NCI-H128 (cell line): ENCODE measurements around the gene SPTB.

Source experiments
- DNase-seq: peaks from one replicate; lab custom pipeline; 2025; ENCODE audit not compliant: unreplicated experiment; lab: John Stamatoyannopoulos, UW

The SPTB gene

DNA sequence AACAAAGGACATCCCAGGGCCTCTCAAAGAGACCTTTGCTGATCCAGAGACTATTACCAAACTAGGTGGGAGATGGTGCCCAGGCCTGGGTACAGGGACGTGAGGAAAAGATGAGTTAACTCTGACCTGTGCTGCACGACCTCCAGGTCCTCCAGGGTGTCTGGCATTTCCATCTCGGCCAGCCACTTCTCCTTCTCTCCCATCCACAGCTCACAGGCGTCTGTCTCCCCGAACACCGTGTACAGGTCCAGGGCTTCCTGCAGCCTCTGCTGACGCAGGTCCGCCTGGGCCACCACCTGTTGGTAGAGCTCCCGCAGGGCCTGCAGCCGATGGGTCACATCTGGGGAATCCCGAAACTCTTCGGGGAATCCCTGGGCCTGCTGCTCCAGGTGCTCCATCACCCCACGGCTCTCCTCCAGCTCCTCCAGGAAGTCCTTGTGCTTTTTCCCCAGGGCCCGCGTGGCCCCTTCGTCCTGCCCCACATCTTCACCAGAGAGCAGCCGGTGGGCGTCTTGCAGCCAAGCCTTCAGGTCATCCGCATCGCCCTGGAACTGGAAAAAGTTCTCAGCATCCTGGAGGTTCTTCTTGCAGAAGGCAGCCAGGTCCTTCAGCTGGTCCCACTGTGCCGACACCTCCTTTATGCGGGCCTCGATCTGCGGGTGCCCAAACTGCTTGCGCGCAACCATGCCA lies 86.7 kb downstream of the SPTB start:
- DNase-seq, result no peak

DNA sequence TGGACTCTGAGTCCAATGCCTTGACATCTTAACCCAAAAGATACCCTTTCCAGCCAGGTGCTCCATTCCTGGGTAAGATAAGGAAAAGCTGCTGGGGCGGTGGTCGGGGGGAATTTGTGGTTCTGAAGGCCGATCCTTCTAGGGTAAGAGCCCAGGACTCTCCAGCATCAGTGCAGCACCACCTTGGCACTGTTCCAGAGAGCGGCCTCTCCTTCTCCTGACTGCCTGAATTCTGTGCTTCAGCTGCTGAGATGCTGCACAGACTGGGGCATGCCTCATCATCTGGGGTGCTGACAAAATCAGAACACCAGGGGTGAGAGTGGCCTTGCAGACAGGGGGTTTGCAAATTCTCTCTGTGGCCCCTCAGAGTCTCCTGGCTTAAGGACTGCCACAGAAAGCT lies 87.5 kb downstream of the SPTB start:
- DNase-seq, result no peak

DNA sequence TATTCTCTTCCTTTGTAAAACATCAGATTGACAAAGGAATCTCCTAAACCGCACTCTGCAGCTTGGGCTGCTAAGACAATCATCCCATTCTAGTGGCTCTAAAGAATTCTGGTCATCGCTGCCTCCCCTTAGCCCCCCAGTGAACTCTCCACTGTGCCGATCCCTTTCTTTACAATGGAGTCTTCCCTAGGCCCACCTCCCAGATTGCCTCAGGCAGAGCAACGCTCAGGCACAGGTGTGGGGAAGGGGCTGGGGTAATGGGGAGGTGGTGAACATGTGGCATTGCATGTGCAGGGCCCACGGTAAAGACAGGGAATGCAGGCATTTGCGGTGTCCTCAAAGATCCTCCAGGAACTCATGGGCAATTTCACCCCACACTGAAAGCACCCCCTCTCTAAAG lies 89.2 kb downstream of the SPTB start:
- DNase-seq, result no peak

DNA sequence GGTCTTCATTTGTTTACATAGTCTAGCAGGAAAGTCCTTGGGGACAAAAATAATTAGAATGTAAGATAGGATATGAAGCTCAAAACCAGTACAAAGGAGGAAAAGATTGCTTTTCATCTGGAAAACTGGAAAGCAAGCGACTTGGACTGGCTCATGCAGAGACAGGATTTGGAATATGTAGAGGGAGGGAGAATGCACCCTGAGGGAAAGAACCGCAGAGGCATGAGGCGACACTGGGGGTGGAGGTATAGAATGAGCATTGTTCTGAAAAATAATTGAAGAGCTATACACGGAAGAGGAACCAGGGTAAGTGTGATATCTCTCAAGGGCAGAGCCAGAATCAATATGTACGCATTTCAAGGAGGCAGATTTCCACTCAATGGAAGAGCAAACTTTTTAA lies 90.0 kb downstream of the SPTB start:
- no peak for DNase-seq

DNA sequence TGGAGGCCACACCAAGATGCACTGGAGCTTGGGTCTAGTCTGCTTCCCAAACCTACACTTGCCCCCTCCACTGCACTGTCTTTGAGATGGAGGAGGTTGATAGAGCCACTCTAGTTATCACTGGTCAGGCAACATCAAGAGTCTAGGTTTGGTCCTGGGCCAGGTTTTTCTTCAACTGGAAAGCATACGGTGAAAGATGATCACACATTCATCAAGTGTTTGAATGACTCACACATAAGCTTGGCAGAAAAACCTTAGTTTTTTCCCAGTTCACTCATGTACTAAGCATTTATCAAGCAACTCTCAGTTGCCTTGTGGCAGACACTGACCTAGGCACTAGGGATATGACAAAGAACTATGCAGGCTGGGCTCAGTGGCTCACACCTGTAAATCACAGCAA lies 91.0 kb downstream of the SPTB start:
- DNase-seq, result no peak

DNA sequence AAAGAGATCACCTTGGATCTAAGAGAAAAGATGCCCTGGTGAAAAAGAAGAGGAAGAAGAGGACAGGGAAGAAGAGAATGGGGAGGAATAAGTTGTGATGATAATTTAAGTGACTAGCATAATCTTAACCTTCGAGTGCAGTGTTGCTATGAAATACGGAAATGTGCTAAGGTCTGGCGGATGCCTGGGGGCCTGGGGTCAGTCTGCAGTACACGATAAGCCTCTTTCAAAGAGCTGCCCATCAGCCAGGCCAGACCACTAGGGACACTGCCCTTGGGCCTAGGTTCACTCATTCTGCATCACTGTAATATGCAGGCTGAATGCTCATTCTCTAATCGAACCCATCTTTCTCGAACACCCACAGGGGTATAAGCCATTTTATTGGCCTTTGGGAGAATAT lies 92.1 kb downstream of the SPTB start:
- DNase-seq, result no peak

DNA sequence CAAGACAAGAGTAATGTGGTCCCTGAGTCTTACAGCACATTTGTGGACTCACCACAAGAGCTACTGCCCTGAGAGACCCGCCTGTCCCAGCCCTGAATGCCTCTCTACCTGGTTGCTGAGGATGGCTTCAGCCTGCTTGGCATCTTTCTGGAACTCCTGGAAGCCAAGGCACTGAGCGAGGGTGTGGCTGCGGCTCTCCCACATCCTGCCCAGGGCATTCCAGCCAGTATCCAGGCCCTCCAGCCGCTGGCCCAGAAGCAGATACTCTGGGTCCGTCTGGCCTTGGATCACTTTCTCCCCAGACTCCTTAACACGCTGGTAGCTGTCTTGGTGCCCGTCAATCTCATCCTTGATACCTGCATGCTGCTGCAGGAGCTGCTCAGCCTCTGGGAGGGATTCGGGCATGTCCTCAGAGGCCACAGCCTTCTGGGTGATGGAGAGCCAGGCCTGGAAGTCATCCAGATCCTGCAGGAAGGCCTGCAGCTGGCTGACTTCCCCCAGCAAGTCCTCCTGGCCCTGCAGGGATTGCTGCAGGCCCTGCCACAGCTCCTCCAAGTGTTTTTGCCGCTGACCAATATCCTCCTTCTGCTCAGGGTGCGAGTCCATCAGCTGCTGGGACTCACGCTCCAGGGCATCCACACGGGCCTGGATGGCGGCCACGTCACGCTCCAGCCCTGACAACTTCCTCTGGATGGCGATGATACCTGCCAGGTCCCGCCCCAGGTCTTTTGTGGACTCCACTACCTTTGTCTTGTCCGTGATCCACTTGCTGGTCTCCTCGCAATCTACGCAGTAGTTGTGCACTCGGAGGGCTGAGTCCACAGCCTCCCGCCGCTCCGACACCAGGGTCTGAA lies 93.2 kb downstream of the SPTB start:
- no peak for DNase-seq

DNA sequence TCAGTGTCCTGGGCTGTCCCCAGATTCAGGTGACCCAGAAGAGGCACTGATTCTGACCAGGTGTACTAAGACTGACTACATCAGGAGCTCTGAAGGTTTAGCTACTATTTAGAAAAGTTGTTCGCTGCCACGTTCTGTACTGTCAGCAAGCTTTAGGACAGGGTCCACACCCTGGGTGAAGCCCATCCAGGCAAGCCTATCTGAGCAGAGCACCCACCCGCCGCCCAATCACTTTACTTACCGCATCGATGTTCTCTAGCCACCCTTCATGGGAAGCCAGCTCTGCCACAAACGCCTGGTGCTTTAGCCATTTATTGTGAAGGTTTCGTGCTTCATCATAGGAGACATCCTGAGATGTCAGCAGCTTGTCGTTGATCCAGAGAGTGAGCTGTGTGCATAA lies 95.7 kb downstream of the SPTB start:
- DNase-seq, result no peak

DNA sequence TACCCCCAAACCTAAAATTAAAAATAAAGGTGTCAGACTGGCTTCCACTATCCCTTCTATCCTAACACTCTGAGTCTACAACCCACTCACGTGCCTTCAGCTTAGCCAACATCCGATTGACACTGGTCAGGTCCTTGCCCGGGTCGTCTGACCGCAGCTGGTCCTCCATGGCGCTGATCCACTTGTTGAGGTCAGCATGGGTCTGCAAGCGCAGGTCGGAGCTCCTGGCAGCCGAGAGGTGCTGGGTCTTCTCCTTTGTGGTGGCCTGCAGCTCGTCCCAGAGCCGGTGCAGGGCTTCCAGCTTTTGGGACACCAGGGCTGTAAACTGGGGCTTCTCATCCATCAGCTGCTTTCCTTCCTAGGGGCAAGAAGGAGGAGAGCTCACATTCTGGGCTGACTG lies 97.5 kb downstream of the SPTB start:
- DNase-seq, result no peak

DNA sequence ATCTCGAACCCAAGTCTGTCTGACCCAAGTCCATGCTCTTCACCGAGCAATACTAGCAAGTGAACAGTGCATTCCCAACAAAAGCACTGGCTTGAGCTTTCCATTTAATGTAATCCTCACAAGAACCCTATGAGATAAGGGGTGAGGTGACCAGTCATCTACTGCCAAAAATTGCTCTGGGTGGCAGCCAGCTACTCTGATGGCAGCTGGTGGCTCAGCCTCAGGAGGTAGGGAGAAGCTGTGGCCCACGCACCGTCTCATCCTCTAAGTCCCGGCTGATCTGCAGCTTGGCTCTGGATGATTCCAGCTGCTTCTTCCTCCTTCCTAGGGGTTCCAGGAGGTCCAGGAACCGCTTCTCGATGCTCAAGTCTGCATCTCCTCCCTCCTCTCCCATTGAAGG lies 100.2 kb downstream of the SPTB start:
- no peak for DNase-seq

DNA sequence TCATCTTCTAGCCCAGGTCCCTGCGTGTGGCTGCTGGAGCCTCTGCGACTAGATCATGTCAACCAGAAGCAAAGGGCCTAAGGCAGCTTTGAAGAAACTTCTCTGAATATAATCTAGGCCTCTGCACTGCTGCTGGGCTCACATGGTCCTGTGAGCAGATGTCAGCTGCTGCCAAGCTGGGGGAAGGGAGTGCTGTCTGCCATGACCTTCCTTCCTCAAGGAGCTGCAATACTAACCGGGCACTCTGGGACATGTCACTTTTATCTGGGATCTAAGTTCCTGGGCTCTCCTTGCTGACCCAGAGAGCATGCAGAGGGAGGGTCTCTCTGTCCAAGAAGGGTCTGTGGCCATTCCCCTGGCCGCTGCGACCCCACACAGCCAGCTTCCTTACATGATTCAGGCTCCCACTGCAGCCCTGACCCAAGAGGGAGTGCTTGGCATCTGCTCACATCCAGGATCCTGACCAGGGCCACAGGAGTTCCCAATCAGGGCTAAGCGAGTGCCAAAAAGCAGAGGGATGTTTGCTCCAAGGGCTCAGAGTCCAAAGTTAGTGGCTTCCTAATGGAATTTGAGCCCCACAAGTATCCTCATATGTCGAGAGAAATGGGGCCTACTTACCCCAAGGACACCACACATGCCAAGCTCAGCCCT lies 101.5 kb downstream of the SPTB start:
- DNase-seq, result no peak

DNA sequence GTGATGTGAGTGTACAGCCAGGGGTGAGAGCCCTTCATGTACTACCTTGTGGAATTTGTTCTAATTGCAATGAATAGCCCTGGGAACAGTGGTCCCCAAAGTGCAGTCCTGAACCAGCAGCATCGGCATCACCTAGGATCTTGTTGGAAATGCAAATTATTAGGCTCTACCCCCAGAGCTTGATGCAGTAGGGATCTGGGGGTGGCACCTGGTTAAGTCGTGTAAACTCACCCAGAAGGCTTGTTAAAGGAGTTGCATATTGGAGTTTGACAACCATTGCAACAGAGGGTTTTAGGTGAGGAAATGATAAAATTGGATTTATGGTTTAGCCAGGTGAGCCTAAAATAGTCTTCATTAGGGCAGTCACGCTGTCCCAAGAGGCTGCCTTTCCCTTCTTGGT lies 102.2 kb downstream of the SPTB start:
- DNase-seq, result no peak

DNA sequence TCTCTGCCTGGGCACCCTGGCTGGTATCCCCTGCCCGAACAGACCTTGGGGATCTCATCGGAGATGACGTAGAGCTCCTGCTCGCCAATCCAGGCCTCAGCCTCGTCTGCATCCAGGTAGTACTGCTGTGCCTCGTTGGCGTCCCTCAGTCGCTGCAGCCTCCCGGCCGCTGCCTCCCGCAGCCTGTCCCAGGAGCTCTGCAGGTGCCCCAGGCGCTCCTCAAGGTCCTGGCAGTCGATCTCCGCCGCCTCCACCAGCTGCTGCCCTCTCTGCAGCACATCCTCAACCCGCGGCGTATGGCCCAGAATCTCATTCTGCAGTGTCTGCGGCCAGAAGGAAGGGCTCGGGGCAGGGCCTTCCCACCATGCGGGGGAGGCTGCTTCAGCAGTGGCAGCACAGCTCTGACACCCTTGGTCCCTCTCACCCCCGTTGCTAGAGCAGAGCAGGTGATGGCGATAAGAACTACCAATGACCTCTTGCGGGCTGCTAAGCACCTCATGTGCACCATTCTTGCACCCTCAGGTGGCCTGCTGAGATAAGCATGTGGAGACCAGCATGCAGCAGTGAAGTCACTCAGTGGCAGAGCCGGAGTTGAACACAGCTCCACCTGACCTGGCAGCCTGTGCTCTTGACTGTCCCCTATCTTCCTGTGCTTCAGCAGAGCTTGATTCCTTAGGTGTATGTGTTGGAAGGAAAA lies 104.5 kb downstream of the SPTB start:
- no peak for DNase-seq

DNA sequence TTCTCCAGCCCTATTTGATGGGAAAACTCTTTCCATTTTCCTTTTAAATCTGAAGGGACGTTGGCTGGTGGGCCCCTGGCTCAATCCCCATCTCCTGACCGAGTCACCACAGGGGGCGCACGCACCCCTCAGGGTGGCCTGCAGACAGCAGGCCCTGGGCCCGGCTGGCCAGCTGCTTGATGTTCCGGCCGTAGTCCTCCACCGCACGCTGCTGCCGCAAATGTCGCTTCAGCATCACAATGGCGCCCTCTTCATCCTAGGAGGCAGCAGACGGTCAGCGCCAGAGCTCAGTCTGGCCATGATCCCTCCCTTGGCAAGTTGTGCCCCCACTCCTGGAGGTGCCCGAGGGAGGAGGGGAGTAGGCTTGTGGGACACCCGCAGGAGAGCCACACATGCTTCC lies 105.4 kb downstream of the SPTB start:
- no peak for DNase-seq

DNA sequence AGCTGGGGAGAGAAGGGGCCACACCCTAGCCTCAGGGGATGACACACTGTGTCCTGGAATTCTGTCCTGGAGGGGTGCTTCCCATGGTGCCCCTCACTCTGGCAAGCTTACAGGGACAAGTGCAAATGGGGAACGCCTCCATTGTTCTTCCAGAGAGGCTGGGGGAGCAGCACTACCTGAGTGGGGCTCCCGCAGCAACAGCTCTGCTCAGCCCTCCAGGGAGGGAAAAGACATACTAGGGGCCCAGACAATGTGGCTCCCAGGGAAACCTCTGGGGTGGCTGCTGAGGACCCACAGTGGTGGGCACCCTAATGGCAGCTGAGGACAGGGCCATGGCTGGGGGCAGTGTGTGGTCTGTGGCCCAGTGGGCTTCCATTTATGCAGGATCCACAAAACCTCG lies 106.1 kb downstream of the SPTB start:
- DNase-seq, result no peak

DNA sequence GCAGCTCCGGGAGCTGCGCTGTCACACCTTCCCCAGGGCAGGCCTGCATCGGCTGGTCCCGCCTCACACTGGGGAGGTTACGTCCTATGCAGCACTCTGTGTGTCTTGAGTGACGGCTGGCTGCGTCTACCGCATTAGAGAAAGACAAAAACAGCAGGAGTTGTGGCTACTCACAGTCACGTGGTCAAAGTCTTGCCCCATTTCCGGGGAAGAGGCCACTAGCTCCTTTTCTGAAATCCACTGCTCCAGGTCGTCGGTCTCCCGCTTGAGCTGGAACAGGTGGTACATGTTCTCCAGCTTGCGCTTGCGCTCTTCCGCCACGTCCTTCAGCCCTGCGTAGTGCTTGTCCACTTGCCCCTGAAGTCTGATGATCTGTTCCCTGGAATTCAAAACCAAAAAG lies 106.7 kb downstream of the SPTB start:
- no peak for DNase-seq

DNA sequence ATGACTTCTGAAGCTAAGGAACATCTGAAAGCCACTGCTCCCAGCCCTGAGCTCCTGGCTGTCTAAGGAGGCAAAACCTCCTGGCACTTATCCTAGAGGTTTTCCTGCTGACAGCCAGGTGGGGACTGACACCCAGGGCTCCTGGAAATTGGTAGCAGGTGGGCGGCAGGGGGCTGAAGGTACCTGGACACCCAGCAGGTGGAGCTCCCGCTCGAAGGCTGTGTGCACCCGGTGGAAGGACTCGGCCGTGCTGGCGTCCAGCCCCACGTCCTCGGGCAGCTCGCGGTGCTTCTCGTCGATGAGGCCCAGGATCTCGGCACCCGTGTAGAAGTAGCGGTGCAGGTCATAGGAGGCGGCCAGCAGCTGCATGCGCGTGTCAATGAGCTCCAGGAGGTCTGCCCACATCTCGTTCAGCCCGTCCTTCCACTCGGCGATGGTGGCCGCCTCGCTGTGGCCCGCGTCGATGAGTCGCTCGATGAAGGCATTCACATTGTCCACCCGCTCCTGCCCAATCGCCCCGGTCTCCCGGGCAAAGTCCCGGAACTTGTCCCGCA lies 107.2 kb downstream of the SPTB start:
- DNase-seq, result no peak

DNA sequence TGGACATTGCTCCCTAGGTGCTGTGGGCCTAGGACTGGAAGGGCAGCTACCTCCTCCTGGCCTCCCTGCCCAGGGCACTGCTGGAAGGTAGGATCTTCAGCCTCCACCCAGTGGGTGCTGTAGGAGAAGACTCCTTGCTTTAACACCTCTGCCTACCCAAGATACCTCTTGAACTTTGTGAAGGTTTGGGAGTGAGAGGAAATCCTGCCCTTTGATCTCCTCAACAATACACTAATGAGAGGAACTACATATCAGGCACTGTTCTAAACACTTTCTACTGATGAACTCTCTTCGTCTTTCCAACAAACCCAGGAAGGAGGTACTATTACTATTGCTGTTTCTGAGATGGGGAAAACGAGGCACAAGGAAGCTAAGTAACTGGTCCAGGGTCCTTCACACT lies 108.5 kb downstream of the SPTB start:
- DNase-seq, result no peak

DNA sequence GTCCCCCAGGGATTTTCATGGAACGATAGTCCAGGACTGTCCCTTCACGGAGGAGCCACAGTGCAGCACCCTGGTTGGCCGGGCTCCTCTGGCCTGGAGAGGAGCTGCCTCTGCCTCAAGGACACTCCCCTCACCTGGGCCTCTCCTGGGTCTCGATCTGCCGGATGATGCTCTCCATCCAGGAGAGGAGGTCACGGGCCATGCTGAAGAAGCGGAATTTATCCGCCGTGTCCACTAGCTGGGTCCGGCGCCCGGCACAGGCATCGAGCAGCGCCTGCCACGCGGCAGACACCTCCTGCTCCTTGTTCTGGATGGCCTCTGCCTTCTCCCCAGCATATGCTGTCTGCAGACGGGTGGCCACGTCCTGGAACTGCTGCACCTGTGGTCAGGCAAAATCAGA lies 109.0 kb downstream of the SPTB start:
- no peak for DNase-seq

DNA sequence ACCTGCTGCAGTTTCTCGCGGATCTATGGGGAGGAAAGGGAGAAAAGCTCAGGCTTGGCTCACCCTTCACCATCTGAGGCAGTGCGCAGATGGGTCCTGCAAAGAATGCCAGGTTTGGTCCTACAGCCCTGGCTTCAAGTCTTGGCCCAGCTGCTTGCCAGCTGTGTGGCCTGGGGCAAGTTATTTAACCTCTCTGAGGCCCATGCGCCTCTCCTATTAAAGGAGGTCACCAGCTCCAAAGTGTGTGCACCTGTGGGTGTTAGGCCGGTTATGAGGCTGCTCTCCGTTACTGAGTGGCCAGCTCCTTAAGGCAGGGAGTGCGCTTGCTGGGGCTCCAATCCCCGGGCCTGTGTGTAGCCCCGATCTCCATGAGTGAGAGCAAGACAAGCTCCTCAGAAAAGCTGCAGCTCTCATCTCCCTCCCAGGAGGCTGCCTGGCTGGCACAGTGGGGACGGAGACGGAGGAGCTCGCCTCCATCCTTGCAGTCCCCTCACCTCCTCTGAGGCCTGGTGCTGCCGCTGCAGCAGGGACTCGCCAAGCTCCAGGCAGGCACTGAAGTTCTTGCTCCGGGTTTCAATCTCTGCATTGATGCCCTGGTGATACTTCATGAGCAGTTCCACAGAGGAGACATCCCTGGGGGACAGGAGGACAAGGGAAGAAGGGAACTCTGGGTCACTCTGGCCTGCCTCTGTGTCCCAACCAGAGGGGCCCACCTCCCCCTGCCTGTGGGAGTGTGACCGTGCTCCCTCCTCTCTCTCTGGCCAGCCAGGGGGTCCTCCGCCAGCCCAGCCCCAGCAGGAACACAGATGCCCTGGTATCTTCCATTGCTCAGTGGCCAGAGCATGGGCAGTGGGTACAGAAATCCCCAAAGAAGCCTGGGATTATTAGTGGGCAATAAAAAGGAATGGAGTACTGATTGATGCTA lies 110.3 kb downstream of the SPTB start:
- DNase-seq, result no peak
